Progenitor cell of endocrine pancreas (in vitro differentiated cells): ENCODE results near the gene MOXD1. TPM values are rescaled to one million over a fixed set of nuclear protein-coding genes. Genes with fewer than 3 reads are reported as not detected.
A peak's percentile ranks its signal among the peaks of the same experiment; 100 is the strongest.

ENCODE experiments used
- DNase-seq: peaks from one replicate; pipeline ENCODE4 v3.0.0; 2021; ENCODE audit warnings: low spot score; ENCODE audit not compliant: unreplicated experiment
- H3K27ac Mint-ChIP-seq: 2 replicates; pipeline ENCODE4 v1.8.0; 2021; ENCODE audit warnings: mild to moderate bottlenecking, moderate library complexity, mixed read lengths
- H3K27me3 Mint-ChIP-seq: 2 replicates; pipeline ENCODE4 v1.8.0; 2021; ENCODE audit warnings: mixed read lengths
- H3K36me3 Mint-ChIP-seq: 2 replicates; pipeline ENCODE4 v1.8.0; 2022; ENCODE audit warnings: mixed read lengths; ENCODE audit not compliant: insufficient read depth
- H3K4me1 Mint-ChIP-seq: 2 replicates; pipeline ENCODE4 v1.8.0; 2021; ENCODE audit warnings: low read depth, mixed read lengths
- H3K4me3 Mint-ChIP-seq: 2 replicates; pipeline ENCODE4 v1.8.0; 2021; ENCODE audit warnings: low read depth, mild to moderate bottlenecking, moderate library complexity, mixed read lengths
- H3K9me3 Mint-ChIP-seq: 2 replicates; pipeline ENCODE4 v1.8.0; 2021; ENCODE audit warnings: low read depth, mixed read lengths
- CTCF ChIP-seq: fragments of 200-600 bp; sonication (generic); IDR thresholded peaks from one replicate; pipeline ENCODE4 v1.5.0; 2021; ENCODE audit warnings: antibody characterized with exemption, mild to moderate bottlenecking; ENCODE audit not compliant: unreplicated experiment
- total RNA-seq: library from RNA; stranded (reverse); gene quantifications from 2 replicates; pipeline ENCODE4 v1.2.1, GENCODE V29; 2021

MOXD1 gene
- total RNA-seq, 1 donor from 2014 or later: 8.4 TPM

DNA sequence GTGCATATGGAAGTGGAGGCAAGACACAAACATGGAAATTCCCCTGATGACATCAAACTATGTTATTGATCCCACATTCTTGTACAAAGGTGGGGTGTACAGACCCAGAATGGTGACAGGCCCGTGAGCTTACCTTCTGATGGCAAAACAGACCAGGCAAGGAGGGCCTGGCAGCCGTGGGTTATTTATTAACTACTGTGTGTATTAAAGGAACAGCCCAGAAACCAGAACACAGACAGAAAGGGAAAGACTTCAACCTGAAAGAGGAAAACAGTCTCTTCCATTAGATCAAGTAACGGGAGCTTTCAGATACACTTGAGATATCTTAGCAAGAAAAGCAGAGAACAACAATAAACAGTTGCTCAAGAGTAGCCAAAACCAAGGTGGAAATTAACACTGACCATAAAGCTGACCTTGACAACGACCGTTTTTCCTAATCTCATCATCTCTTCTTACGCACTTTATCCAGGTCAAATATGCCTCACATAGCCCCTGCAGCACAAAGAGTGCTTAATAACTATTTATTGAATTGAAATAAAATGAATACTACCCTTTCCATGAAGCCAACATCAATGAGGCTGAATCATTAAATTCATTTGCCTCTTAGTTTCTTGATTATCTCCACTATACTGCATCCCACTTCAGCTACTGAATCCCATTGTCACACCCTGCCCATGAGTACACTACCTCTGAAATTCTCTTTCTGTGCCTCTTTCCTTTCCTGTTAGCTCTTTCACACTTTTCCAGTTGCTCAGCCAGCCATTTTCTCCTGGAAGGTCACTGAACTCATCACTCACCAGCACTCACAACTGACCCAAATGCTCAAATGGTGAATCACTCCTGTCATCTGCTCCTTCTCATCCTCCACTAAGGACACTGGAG lies 67.4 kb downstream of the MOXD1 start:
- peaks cover 2% of the 10 kb centered on the region for H3K9me3 Mint-ChIP-seq
- TF ChIP-seq CTCF: no peak
- H3K27ac Mint-ChIP-seq: peak overlapping the region; percentile 53
- DNase-seq: peak; percentile 20
- H3K36me3 Mint-ChIP-seq: peaks cover 2% of the 10 kb centered on the region
- peaks cover 19% of the 10 kb centered on the region for H3K4me1 Mint-ChIP-seq
- H3K4me3 Mint-ChIP-seq: peak overlapping the region; percentile 23
- H3K27me3 Mint-ChIP-seq: no peaks in the 10 kb centered on the region

DNA sequence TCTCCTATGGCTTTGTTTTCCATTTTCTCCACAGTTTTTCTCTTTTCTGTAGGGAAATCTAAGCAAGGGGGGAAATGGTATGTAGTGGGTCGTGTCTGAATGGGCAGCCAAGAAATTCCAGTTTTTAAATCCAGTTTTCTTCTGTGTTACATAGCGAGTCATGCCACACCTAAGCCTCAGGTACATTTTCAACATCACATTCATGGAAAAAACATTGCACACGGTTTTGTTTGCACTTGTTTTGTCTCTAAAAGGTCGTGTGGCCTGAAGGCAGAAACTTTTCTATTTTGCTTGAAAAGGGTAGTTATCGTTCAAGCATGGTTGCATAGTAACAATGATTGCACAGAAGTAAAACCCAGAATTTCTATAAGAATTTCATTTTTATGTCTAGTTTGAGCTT lies 70.5 kb downstream of the MOXD1 start:
- Mint-ChIP-seq H3K36me3 (peaks cover 2% of the 10 kb centered on the region), H3K4me3 (no peak overlapping the region), H3K27me3 (peaks cover 6% of the 10 kb centered on the region), H3K4me1 (peaks cover 19% of the 10 kb centered on the region), H3K27ac (no peak overlapping the region), H3K9me3 (no peaks in the 10 kb centered on the region)
- TF ChIP-seq CTCF: no peak
- DNase-seq: no peak

GRCh38 chr6:132322398-132322797 lies 78.9 kb downstream of the MOXD1 start:
- Mint-ChIP-seq H3K36me3 (peaks cover 1% of the 10 kb centered on the region), H3K4me1 (peaks cover 7% of the 10 kb centered on the region), H3K27me3 (peaks cover 6% of the 10 kb centered on the region), H3K27ac (no peak overlapping the region), H3K9me3 (no peaks in the 10 kb centered on the region), H3K4me3 (no peak overlapping the region)
- no peak for TF ChIP-seq CTCF
- DNase-seq: no peak

GRCh38 chr6:132320007-132320406 lies 81.3 kb downstream of the MOXD1 start:
- peaks cover 3% of the 10 kb centered on the region for H3K4me1 Mint-ChIP-seq
- H3K36me3 Mint-ChIP-seq: peaks cover 10% of the 10 kb centered on the region
- no peaks in the 10 kb centered on the region for H3K27me3 Mint-ChIP-seq
- H3K9me3 Mint-ChIP-seq: peaks cover 16% of the 10 kb centered on the region
- no peak for DNase-seq
- no peak for TF ChIP-seq CTCF
- H3K4me3 Mint-ChIP-seq: no peak overlapping the region
- no peak overlapping the region for H3K27ac Mint-ChIP-seq

DNA sequence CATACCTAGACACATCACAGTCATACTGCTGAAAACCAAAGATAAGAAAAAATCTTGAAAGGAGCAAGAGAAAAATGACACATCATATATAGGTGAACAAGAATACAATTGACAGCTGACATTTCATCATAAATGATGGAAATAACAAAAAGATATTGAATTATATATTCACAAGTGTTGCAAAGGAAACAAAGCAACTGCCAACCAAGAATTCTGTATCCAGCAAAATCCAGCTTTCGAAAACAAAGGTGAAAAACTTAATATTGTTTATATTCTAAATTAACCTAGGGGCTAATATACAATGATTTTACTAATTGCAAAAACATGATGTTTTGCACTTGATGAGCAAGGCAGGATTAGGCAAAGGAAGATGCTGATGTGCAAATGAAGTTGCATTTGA lies 84.3 kb downstream of the MOXD1 start:
- H3K4me3 Mint-ChIP-seq: no peak overlapping the region
- peaks cover 23% of the 10 kb centered on the region for H3K9me3 Mint-ChIP-seq
- H3K27ac Mint-ChIP-seq: no peak overlapping the region
- peaks cover 7% of the 10 kb centered on the region for H3K4me1 Mint-ChIP-seq
- DNase-seq: no peak
- H3K27me3 Mint-ChIP-seq: no peaks in the 10 kb centered on the region
- no peak for TF ChIP-seq CTCF
- peaks cover 12% of the 10 kb centered on the region for H3K36me3 Mint-ChIP-seq
